Aorta (tissue), 5 donors: ENCODE data around the gene PRKAB2. TPM values are rescaled to one million over a fixed set of nuclear protein-coding genes. Genes with fewer than 3 reads are reported as not detected.
"Not testable (repeated sequence)": the region's sequence is repeated elsewhere in the genome, so short reads cannot be mapped to it uniquely, and the experiment has no call there.

Source experiments
- ATAC-seq: fragments of 200-7000 bp; cut with Tn5 transposase; one replicate; pipeline ENCODE4 v1.9.1; 2022; ENCODE audit warnings: moderate library complexity; ENCODE audit not compliant: low FRiP score
- DNase-seq, 2 donors: peaks; one replicate each; pipeline ENCODE4 v3.0.0-alpha.2; 2020
- H3K27ac ChIP-seq, 2 donors: one replicate each; pipeline ENCODE4 v1.5.1; 2013; ENCODE audit warnings: low read length in 2 of 2, mild to moderate bottlenecking in 2 of 2, moderate library complexity in 2 of 2, control low read depth in 1 of 2, inconsistent platforms in 1 of 2, low read depth in 1 of 2
- H3K27me3 ChIP-seq, 2 donors: one replicate each; pipeline ENCODE4 v1.6.1; 2013; ENCODE audit warnings: control low read depth in 1 of 2, low read length in 1 of 2, mild to moderate bottlenecking in 1 of 2, moderate library complexity in 1 of 2; ENCODE audit not compliant: insufficient read depth in 2 of 2, control insufficient read depth in 1 of 2
- H3K36me3 ChIP-seq, 2 donors: one replicate each; pipeline ENCODE4 v1.6.1; 2013; ENCODE audit warnings: control low read depth in 1 of 2, low read length in 1 of 2, mild to moderate bottlenecking in 1 of 2; ENCODE audit not compliant: insufficient read depth in 2 of 2, control insufficient read depth in 1 of 2
- H3K4me1 ChIP-seq, 2 donors: one replicate each; pipeline ENCODE4 v1.6.1; 2013; ENCODE audit warnings: low read length in 2 of 2, control low read depth in 1 of 2, mild to moderate bottlenecking in 1 of 2, moderate library complexity in 1 of 2; ENCODE audit not compliant: insufficient read depth in 2 of 2, control insufficient read depth in 1 of 2
- H3K4me3 ChIP-seq, 2 donors: one replicate each; pipeline ENCODE4 v1.5.1; 2013; ENCODE audit warnings: low read length in 2 of 2, control low read depth in 1 of 2, mild to moderate bottlenecking in 1 of 2
- H3K9me3 ChIP-seq: one replicate; pipeline ENCODE4 v1.6.1; 2013; ENCODE audit warnings: mild to moderate bottlenecking, low read length; ENCODE audit not compliant: control insufficient read depth
- WGBS, 2 donors: extraction: QIAGEN DNeasy Blood & Tissue Kit; methylation state at CpG; one replicate each; pipeline ENCODE4 v1.1.7; 2013; 5-methylcytosine and 5-hydroxymethylcytosine counted together
- intact Hi-C, 2 donors: fragments of 100-400 bp; cut with DNase I; formaldehyde crosslinking; loops; one replicate each; pipeline versions ENCODE4 v1.14.2 to v1.15.0; 2022
- polyA plus RNA-seq, 2 donors: library from polyadenylated mRNA; stranded (reverse); fragments of 200-250 nt; gene quantifications; one replicate each; pipeline ENCODE4 v1.2.3, GENCODE V29; 2013
- total RNA-seq, 2 donors: library from RNA; stranded (reverse); fragmentation: NEBNext Ultra II Directional; extraction: Animal tissue kit (Norgen Biotek cat#: 25700); gene quantifications; one replicate each; pipeline ENCODE4 v1.2.1, GENCODE V29; 2021
- donor health status: healthy with polysubstance abuse.
- donor health status: Bipolar disorder and iron deficiency.
- donor health status: DM: no; HTN: no; CAD: no.
- donor health status: DM: no; HTN: no; CAD: no.
- donor health status: DM: yes; HTN: yes; CAD: no.

PRKAB2 gene
- total and polyA plus RNA-seq, 4 donors: 13.9 to 21.1 (median 18.4) TPM

- H3K4me1 ChIP-seq: peaks cover 2 to 6% of the 10 kb centered on the region in 2 donors
- no peak overlapping the region for H3K4me3 ChIP-seq
- H3K9me3 ChIP-seq: no peaks in the 10 kb centered on the region
- WGBS, 2 donors: 48 to 52% methylated on average over 1 of the region's 1 CpG
- no peaks in the 10 kb centered on the region for H3K27me3 ChIP-seq
- DNase-seq (no peak), ATAC-seq (no peak)
- intact Hi-C loops: no loop called here
- no peaks in the 10 kb centered on the region for H3K36me3 ChIP-seq
- H3K27ac ChIP-seq: no peak overlapping the region
Measured at GRCh38 chr1:147167365-147167764, 4.9 kb downstream of the PRKAB2 start.

GRCh38 chr1:147163019-147163418 is 9.3 kb downstream of the PRKAB2 start:
- intact Hi-C loops: no loop called here
- DNase-seq (no peak), ATAC-seq (no peak)
- Histone ChIP-seq H3K9me3 (no peaks in the 10 kb centered on the region), H3K27me3 (no peaks in the 10 kb centered on the region), H3K36me3 (peaks cover 6% of the 10 kb centered on the region in 2 donors), H3K4me3 (no peak overlapping the region), H3K27ac (no peak overlapping the region), H3K4me1 (peaks cover 0 to 6% of the 10 kb centered on the region in 2 donors)
- WGBS, 2 donors: 97 to 98% methylated on average over 1 of the region's 1 CpG

GRCh38 chr1:147162093-147162492 is 10.2 kb downstream of the PRKAB2 start:
- DNase-seq: no peak
- no peak for ATAC-seq
- Histone ChIP-seq H3K27me3 (no peaks in the 10 kb centered on the region), H3K4me3 (no peak overlapping the region), H3K4me1 (peaks cover 0 to under 1% of the 10 kb centered on the region in 2 donors), H3K27ac (no peak overlapping the region), H3K9me3 (no peaks in the 10 kb centered on the region), H3K36me3 (peaks cover 6 to 11% of the 10 kb centered on the region in 2 donors)
- intact Hi-C loops: no loop called here

- ATAC-seq, H3K9me3 ChIP-seq, H3K27me3 ChIP-seq, DNase-seq, H3K4me1 ChIP-seq, H3K27ac ChIP-seq, intact Hi-C loops, H3K4me3 ChIP-seq: not testable (repeated sequence)
- peaks cover 6 to 20% of the 10 kb centered on the region in 2 donors for H3K36me3 ChIP-seq
- 95 to 98% methylated on average over 2 of the region's 2 CpGs for WGBS, 2 donors
Measured at GRCh38 chr1:147157116-147157515, 15.2 kb downstream of the PRKAB2 start.

GRCh38 chr1:147156642-147157041 is 15.6 kb downstream of the PRKAB2 start:
- intact Hi-C loops: no loop called here
- ATAC-seq (no peak), DNase-seq (no peak)
- Histone ChIP-seq H3K9me3 (no peaks in the 10 kb centered on the region), H3K4me1 (no peaks in the 10 kb centered on the region), H3K27me3 (no peaks in the 10 kb centered on the region), H3K27ac (no peak overlapping the region), H3K4me3 (no peak overlapping the region), H3K36me3 (peaks cover 6 to 20% of the 10 kb centered on the region in 2 donors)
- 89 to 90% methylated on average over 3 of the region's 3 CpGs for WGBS, 2 donors

- 70 to 77% methylated on average over 3 of the region's 3 CpGs for WGBS, 2 donors
- Histone ChIP-seq H3K27ac (no peak overlapping the region), H3K4me3 (no peak overlapping the region), H3K27me3 (no peaks in the 10 kb centered on the region), H3K4me1 (no peaks in the 10 kb centered on the region), H3K9me3 (no peaks in the 10 kb centered on the region), H3K36me3 (peaks cover 0 to 12% of the 10 kb centered on the region in 2 donors)
- intact Hi-C loops: no loop called here
- DNase-seq (no peak), ATAC-seq (no peak)
Measured at GRCh38 chr1:147152772-147153171, 19.5 kb downstream of the PRKAB2 start.

- Histone ChIP-seq H3K9me3 (no peaks in the 10 kb centered on the region), H3K4me1 (no peaks in the 10 kb centered on the region), H3K4me3 (no peak overlapping the region), H3K27ac (no peak overlapping the region), H3K27me3 (no peaks in the 10 kb centered on the region), H3K36me3 (peaks cover 0 to 7% of the 10 kb centered on the region in 2 donors)
- ATAC-seq (no peak), DNase-seq (no peak)
- intact Hi-C loops: no loop called here
- 94 to 97% methylated on average over 1 of the region's 1 CpG for WGBS, 2 donors
Measured at GRCh38 chr1:147151244-147151643, 21.0 kb downstream of the PRKAB2 start.

- Histone ChIP-seq H3K36me3 (no peaks in the 10 kb centered on the region), H3K27ac (no peak overlapping the region), H3K4me3 (no peak overlapping the region), H3K27me3 (no peaks in the 10 kb centered on the region), H3K4me1 (no peaks in the 10 kb centered on the region), H3K9me3 (no peaks in the 10 kb centered on the region)
- DNase-seq (no peak), ATAC-seq (no peak)
- intact Hi-C loops: no loop called here
- 74 to 80% methylated on average over 2 of the region's 2 CpGs for WGBS, 2 donors
Measured at GRCh38 chr1:147142886-147143285, 29.4 kb downstream of the PRKAB2 start.

- H3K9me3 ChIP-seq: not testable (repeated sequence)
Measured at GRCh38 chr1:147130721-147131120, 41.5 kb downstream of the PRKAB2 start.

More at GRCh38 chr1:147130721-147131120, 41.5 kb downstream of the PRKAB2 start:
- DNase-seq, H3K4me1 ChIP-seq, H3K27ac ChIP-seq, H3K36me3 ChIP-seq, H3K4me3 ChIP-seq, H3K27me3 ChIP-seq, intact Hi-C loops, ATAC-seq: not testable (repeated sequence)
- WGBS, 2 donors: 83 to 89% methylated on average over 1 of the region's 1 CpG
